Stimulated activated CD4-positive, alpha-beta T cell treated with anti-CD3 and anti-CD28 coated beads, Interleukin-4, amount 100 ng/mL, for 24 hours (primary cell): Measurements from ENCODE around the gene TAX1BP1.
"Not testable (repeated sequence)": the region's sequence is repeated elsewhere in the genome, so short reads cannot be mapped to it uniquely, and the experiment has no call there.

Experiments used
- DNase-seq: peaks from one replicate; pipeline ENCODE4 v3.0.0-alpha.2; 2020

Gene TAX1BP1

GRCh38 chr7:27856703-27857485, 116.9 kb downstream of the TAX1BP1 start:
- DNase-seq = not testable (repeated sequence)

- DNase-seq = no peak
Measured at GRCh38 chr7:27860800-27861199, 120.8 kb downstream of the TAX1BP1 start.

GRCh38 chr7:27861747-27862146, 121.8 kb downstream of the TAX1BP1 start:
- DNase-seq = no peak

- DNase-seq = no peak
Measured at GRCh38 chr7:27863880-27864279, 123.9 kb downstream of the TAX1BP1 start.

- DNase-seq = no peak
Measured at GRCh38 chr7:27866256-27866655, 126.3 kb downstream of the TAX1BP1 start.

- no peak for DNase-seq
Measured at GRCh38 chr7:27866828-27867672, 127.1 kb downstream of the TAX1BP1 start.

- DNase-seq = no peak
Measured at GRCh38 chr7:27868131-27868550, 128.2 kb downstream of the TAX1BP1 start.

- DNase-seq = no peak
Measured at GRCh38 chr7:27869056-27869455, 129.1 kb downstream of the TAX1BP1 start.

GRCh38 chr7:27870595-27870994, 130.6 kb downstream of the TAX1BP1 start:
- DNase-seq = no peak

GRCh38 chr7:27871086-27871485, 131.1 kb downstream of the TAX1BP1 start:
- DNase-seq = no peak

- DNase-seq = no peak
Measured at GRCh38 chr7:27871866-27872265, 131.9 kb downstream of the TAX1BP1 start.

- DNase-seq = no peak
Measured at GRCh38 chr7:27872356-27873275, 132.7 kb downstream of the TAX1BP1 start.

GRCh38 chr7:27873981-27874957, 134.3 kb downstream of the TAX1BP1 start:
- DNase-seq = no peak

GRCh38 chr7:27875061-27875460, 135.1 kb downstream of the TAX1BP1 start:
- DNase-seq = no peak

- no peak for DNase-seq
Measured at GRCh38 chr7:27875832-27876231, 135.9 kb downstream of the TAX1BP1 start.

- DNase-seq = no peak
Measured at GRCh38 chr7:27876756-27877155, 136.8 kb downstream of the TAX1BP1 start.
